Umbilical cord (tissue), 2 donors: ENCODE results near the gene PTCSC3. TPM values are rescaled to one million over a fixed set of nuclear protein-coding genes. Genes with fewer than 3 reads are reported as not detected.
"Not testable (repeated sequence)": the region's sequence is repeated elsewhere in the genome, so short reads cannot be mapped to it uniquely, and the experiment has no call there.

ENCODE experiments used
- DNase-seq: peaks from one replicate; pipeline ENCODE4 v3.0.0-alpha.2; 2015; ENCODE audit warnings: low spot score
- total RNA-seq: library from RNA; depleted of rRNA; stranded (reverse); fragments of >200 nt; gene quantifications from one replicate; pipeline ENCODE4 v1.2.3, GENCODE V29; 2014; ENCODE audit warnings: low replicate concordance; ENCODE audit not compliant: insufficient read depth

The PTCSC3 gene
- total RNA-seq, 1 donor from 2014 or later = not detected

DNA sequence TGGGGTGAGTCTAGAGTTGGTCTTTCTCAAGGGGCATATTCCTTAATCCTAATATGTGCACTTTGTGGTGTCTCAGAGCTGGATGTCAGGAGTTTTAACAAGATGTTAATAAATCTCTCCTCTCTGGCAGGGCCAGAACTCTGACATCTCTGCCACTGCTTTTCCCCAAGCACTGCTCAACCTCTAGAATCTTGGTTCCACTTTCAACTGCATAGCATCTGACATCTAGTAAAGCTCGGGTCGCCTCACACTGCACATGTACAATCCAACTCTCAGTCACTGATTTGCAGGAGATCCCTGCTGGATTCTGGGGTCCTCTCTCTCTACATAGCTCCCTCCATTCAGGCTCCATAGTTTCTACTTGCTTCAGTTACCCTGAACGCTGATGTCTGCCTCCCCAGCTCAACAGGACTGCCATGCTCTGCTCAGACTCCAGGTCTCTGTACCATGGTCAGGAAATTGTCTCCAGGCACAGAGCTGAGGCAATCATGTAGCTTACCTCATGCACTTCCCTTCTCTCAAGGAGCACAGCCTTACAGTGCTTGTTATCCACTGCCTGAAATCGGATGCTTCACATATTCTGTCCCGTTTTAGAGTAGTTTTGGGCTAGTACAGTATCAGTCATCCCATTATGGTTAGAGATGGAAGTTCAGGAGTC, 1.6 kb downstream of the PTCSC3 start:
- no peak for DNase-seq

DNA sequence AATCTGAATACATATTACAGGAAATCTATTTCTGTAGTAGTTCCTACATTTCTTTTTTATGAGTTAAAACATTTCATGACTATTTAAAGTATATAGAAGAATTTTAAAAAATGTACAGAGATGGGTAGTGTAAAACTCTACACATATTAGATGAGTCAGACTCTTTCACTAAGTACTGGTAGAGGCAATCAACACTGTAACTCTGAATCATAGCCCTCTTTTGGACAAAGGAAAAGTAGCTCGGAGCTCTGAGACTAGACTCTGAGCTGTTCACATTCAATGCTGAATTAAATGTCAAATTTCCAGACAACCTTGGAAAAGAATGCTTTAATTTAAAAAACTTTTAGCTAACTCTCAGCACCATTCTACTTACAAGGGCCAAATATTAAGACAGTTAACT, 3.4 kb downstream of the PTCSC3 start:
- no peak for DNase-seq

DNA sequence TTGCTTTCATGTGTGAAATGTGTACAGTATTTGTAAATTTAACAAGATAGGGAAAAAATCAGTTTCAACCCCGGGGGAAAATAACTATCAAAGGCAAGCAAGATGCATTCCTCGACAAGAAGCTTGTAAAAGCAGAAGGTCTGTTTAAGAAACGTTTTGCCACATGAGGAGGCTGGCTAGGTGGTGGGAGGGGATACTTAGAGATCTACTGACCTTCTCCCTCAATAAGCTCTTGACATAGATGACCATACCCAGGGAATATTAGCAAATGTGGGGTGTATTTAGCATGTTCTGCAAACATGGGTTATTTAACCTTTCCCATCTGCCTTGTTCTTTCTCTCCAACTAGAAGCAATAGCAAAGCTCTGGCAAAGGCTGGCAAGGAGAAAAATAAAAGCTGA, 4.9 kb downstream of the PTCSC3 start:
- DNase-seq = no peak

GRCh38 chr14:36167431-36167830, 9.1 kb downstream of the PTCSC3 start:
- DNase-seq = no peak

GRCh38 chr14:36163451-36163850, 13.1 kb downstream of the PTCSC3 start:
- no peak for DNase-seq

GRCh38 chr14:36162267-36162666, 14.3 kb downstream of the PTCSC3 start:
- no peak for DNase-seq

DNA sequence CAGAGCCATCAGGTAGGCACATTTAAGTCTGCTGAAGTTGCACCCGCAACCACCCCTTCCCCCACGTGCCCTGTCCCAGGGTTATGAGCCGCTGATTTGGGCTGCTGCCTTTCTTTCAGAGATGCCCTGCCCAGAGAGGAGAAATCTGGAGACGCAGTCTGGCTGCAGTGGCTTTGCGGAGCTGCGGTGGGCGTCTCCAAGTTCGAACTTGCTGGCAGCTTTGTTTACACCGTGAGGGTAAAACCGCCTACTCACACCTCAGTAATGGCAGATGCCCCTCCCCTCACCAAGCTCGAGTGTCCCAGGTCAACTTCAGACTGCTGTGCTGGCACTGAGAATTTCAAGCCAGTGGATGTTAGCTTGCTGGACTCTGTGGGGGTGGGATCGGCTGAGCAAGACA, 14.7 kb downstream of the PTCSC3 start:
- DNase-seq = no peak

DNA sequence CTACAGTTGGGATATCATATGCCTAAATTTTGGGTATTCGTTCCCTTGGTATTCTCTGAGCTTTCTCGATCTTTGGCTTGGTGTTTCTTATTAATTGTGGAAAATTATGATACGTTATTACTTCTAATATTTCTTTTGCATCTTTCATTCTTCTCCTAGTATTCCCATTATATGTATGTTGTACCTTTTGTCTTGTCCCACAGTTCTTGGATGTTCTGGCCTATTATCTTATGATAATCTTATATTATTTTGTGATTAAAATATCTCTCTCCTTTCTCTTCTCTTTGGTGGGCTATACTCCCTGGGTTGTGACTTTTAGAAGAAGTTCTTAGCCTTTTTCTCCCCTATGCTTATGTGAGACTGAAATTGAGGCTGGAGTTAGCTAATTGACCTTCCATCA, 25.2 kb downstream of the PTCSC3 start:
- DNase-seq = no peak

GRCh38 chr14:36134038-36134437, 42.5 kb downstream of the PTCSC3 start:
- no peak for DNase-seq

GRCh38 chr14:36132826-36133225, 43.7 kb downstream of the PTCSC3 start:
- DNase-seq = no peak

DNA sequence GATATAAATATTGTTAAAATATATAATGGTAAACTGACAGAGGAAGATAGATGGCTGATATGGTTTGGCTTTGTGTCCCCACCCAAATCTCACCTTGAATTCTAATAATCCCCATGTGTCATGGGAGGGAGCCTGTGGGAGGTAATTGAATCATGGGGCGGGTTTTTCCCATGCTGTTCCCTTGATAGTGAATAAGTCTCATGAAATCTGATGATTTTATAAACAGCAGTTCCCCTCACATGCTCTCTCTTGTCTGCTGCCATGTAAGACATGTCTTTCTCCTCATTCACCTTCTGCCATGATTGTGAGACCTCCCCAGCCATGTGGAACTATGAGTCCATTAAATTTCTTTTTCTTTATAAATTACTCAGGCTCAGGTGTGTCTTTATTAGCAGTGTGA, 46.3 kb downstream of the PTCSC3 start:
- DNase-seq = no peak

DNA sequence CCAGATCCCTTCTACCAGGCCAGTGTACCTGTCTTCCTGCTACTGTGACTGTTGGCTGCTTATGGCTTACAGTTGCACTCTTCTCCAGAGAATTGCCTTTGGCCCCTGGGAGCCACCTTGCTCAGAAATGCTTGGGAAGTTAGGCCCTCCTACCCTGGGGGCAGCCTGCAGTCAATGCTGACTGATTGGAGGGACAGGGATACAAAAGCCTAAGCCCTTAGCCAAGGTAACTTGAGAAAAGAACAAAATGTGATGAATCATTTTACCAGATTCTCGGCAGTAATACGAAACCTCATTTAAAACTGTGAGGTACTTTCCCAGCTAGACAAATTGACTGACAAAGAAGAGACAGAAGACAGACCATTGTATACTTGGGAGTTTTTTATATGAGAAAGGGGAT, 47.3 kb downstream of the PTCSC3 start:
- DNase-seq = no peak

GRCh38 chr14:36113341-36113740, 63.2 kb downstream of the PTCSC3 start:
- DNase-seq = no peak

GRCh38 chr14:36111822-36112583, 64.5 kb downstream of the PTCSC3 start:
- DNase-seq = no peak

DNA sequence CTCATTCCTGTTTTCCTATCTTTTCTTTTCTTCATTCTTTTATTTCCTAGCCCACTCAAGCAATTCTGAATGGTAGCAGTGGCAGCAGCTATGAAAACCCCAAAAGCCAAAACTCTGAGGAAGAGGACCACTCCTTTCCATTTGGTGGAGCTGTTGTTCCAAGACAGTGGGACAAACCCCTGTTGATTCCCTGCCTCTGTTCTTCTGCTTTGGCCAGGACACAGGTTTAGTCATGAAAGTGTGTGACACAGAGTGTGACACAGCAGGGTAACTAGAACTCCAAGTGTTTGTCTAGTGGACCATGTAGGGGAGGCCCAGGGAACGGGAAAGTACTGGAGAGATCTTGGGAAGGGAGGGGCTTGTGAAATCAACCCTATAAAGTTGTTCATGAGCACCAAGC, 71.1 kb downstream of the PTCSC3 start:
- no peak for DNase-seq

GRCh38 chr14:36104258-36104657, 72.3 kb downstream of the PTCSC3 start:
- not testable (repeated sequence) for DNase-seq

GRCh38 chr14:36099619-36100018, 76.9 kb downstream of the PTCSC3 start:
- DNase-seq = no peak

DNA sequence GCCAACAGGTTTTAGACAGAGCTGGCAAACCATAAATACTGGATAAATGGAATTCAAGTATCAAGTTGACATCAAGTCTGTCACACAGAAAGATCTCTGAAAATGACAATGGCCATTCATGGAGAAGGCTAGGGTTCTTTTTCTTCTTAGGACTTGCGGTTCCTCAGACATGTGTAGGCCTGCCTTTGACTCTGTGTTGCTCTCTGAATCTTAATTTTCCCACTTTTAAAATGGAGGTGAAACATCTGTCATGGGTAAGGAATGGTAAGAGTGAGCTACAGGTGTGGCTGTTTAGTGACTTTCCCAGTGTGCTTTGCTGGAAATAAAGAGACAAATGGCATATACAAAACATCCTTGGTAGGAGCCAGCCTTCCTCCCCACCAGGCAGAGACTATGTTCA, 79.2 kb downstream of the PTCSC3 start:
- DNase-seq = no peak

- DNase-seq = no peak
These were observed 80.4 kb downstream of the PTCSC3 start for GRCh38 chr14:36096090-36096489.

GRCh38 chr14:36094963-36095362, 81.6 kb downstream of the PTCSC3 start:
- no peak for DNase-seq

DNA sequence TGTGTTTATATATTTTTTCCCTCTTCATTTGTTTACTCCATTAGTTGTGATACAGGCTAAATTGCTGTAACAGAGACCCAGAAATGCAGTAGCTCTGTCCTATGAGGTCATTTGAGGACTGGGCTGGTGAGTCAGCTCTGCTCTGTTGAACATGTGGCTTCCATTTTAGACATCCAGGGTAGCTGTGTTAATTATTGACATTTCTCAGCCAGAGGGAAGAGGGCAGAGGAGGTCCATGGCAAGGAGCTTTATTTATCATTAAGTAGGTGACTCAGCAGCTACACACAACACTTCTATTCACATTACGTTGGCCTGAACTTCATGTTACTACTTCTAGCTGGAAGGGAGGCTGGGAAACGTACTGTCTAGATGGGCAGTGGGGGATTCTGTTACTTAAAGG, 85.4 kb downstream of the PTCSC3 start:
- no peak for DNase-seq

- no peak for DNase-seq
These were observed 89.1 kb downstream of the PTCSC3 start for GRCh38 chr14:36087411-36087810.

DNA sequence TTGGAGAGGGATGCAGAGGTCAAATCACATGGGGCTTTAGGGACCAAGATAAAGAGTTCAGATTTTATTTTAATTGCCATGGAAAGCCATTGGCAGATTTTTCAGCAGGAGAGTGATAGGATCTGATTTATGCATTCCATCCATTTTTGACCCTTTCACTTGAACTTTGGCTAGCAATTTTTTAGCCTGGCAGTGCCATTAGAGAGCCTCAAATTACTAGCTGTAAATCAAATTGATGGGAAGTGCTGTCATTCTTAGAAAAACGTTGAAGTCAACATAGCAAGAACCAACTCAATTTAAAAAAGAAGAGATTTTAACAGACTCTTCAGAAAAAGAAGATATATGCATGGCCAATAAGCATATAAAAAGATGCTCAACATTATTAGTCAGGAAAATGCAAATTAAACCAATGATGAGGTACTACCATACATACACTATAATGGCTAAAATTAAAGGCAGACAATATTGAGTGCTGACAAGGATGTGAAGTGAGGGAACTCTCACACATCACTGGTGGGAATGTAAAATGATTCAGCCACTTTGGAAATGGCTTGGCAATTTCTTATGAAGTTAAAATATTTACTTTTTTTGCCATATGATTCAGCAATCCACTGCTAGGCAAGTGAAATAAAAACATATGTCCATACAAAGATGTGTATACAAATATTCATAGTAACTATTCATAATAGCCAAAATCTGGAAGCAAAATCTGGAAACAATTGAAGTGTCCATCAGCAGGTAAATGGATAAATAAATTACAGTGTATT, 89.7 kb downstream of the PTCSC3 start:
- DNase-seq = no peak
